Stimulated activated CD8-positive, alpha-beta memory T cell treated with anti-CD3 and anti-CD28 coated beads, Interleukin-12 subunit alpha, Interleukin-12 subunit beta, amount 100 ng/mL, for 4 hours (primary cell): Measurements from ENCODE around the gene DNAI1.

Experiments
- DNase-seq: peaks from one replicate; pipeline ENCODE4 v3.0.0-alpha.2; 2020; ENCODE audit warnings: low read depth

Gene DNAI1

DNA sequence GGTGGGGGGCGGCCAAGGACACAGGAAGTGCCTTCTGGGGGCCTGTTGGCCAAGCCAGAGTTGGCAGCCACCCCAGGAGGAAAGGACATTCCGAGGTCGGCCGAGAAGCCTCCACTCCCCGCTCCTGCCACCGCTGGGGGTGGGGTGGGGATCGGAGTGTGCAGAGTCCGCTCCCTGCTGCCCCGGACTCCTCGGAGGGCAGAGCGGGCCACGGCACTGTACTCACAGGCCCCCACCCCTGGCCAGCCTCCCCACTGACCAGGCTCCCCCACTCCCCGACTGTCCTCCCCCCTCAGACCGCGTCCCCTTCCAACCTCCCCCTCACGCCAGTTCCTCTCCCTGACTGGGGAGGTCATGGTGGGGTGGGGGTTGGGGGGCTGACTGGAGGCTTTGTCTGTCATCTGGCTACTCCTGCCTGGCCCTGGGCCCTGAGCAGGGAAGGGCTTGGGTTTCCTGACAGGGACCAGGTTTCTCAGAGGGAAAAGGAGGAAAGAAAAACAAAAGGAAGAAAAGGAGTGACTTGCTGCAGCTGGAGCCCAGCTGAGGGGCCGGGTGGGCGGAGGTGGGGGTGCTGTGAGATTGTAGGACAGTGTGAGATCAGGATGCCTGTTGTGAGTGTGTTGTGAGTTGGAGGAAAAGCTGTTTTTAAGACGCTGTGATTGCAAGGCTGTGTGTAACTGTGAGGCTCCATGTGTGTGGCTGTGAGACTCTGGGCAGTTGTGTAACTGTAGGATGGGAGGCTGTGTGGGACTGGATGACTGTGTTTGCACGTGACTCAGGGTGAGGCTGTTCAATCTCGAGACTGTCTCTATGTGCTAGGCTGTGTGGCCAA is 101.2 kb downstream of the DNAI1 start:
- no peak for DNase-seq

DNA sequence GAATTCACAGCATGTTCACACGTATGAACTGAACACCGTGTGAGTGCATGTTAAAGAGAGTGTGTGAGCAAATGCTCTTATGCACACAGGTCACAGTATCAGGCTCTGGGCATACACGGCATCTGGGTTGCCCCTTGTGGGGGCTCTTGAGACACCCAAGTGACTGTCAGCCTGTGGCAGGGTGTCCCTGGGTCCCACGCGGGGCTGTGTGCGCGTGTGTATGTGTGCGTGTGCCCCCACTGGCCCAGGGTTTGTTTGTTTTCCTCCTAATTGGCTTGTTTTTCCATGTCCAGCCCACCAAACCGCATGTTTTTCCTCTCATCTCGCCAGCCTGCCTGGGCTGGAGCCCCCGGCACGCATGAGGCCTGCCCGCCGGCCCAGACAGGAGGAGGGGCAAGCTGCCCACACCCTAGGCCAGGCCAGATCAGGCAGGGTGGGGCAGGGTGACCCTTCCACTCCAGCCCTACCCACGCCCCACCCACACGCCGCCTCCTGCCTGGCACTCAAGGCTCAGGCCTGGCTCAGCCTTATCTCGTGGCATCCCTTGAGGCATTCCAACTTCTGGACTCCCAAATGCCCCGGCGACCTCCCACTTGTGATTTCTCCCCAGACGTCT is 102.1 kb downstream of the DNAI1 start:
- DNase-seq = no peak

DNA sequence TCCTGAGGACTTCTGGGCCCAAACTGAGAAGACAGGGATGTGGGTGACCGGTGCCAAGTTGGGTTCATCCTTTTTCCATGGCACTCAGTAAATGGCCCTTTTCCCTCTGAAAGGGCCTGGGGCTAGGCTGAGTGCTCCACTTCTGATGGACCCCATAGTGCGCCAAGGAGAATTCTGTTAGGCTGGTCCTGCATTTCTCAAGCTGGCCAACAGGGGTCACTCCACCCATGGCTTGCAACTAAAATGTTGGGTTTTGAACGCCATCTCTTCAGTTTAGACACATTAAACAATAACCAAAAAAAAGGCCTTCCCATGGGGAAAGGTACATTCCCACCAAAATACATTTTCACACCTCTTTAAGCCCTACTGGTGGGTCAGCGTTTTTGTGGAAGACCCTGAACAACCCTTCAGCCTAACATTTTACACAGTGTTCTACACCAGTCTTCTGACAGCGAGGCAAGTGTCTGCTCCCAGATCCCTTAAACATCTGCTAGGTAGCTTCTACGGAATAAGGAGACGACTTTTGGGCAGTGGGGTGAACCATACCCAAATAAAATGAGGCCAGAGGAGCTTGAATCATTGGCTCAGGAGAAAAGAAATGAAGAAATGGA is 103.6 kb downstream of the DNAI1 start:
- DNase-seq = no peak

DNA sequence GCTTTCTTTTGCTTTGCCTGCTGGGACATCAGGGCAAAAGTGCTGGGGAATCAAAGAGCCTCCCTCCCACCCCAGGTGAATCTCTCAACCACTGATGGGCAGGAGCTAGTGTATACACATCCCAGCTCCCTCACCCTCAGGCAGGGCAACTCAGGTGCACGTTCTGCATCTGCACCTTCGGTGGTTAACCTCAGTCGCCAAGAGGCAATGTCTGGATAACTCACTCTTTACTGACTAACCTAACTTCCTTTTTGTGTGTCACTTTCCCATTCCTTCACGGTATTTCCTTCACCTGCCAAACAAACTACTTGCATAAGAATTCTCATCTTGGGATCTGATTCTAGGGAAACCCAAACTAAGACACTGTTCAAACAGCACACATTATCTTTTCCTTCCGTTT is 104.7 kb downstream of the DNAI1 start:
- no peak for DNase-seq

DNA sequence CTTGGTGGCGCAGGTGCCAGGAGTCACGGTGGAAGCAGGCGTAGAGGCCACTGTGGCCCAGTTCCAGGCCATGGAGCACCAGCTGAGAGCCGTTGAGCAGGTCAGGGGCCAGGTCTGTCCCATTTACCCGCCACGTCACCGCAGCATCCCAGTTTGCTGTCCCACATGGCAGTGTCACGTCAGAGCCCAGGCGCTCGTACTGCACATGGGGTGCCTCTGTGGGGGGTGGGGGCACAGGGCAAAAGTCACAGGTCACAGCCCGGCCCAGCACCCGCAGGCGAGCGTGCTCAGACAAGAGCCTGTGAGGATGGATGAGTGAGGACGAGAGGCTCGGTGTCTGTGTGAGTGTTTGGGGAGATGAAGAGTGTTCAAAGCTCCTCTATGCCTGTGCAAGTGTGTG is 106.0 kb downstream of the DNAI1 start:
- DNase-seq = no peak

DNA sequence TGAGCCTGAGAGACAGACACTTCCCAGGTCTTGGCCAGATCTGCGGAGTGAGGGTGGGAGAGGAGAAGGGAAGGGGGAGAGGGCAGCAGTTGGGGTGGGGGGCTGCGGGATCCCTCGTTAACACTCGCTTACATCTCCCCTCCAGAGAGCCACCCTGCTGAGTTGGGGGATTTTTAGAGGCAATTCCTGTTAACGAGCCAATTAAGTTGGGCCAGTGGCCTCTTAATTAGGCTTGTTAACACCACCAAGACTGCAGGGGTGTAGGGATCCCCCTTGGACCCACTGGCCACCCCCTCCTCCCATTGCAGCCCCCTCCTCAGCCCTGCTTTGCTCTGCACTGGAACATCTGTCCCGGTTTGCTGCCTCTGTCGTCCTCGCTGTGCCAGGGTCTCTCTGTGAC is 107.3 kb downstream of the DNAI1 start:
- no peak for DNase-seq

DNA sequence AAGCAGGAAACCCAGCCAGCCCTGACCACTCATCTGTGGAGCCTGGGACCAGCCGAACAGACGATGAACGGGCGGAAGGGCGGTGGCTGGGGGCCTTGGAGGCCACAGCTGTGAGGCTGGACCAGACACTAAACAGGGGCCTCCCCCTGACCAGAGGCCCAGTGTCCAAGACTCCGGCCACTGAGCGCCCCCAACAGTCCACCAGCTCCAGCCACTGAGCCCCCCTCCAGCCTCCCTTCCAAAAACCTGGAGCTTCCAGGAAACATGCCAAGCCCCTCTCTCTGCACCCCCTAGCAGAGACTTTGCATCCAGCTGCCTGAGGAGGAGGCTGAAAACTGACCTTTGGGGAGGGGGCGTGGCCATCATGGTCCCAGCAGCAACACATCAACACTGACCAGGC is 107.7 kb downstream of the DNAI1 start:
- DNase-seq = no peak

DNA sequence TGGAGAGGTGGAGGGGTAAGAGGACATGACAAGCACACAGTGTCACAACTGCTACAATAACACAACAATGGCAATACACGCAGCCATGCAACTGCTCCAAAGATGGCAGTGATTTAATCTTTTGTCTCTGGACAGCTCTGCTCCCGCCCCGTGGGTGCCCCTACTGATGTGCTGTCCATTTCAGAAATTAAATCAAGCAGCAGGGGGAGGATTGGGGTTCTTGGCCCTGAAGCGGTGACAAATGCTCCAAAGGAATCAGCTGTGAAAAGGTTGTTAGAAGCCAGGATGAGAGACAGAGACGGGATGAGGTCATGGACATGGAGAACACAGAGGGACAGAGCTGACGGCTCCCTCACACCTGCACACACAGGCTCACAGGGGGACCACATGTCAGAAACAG is 108.4 kb downstream of the DNAI1 start:
- no peak for DNase-seq

DNA sequence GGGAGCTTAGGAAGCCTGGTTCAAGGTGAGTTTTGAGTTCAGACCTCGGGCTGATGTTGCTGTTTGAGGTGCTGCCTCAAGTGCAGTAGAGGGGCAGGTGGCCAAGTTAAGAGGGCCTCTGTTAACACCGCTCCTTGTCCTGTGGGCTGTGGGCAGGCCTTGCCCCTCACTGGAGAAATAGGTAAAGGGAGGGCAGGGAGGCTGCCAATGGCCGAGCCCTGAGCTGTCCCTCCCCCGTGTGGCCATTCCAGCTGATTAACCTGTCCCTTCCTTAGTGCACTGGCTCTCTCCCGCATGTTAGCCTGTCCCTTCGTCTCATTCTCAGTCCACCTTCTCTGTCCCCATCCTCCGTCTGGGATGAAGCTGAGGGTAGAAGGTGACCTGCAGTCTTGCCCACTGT is 109.5 kb downstream of the DNAI1 start:
- DNase-seq = no peak

DNA sequence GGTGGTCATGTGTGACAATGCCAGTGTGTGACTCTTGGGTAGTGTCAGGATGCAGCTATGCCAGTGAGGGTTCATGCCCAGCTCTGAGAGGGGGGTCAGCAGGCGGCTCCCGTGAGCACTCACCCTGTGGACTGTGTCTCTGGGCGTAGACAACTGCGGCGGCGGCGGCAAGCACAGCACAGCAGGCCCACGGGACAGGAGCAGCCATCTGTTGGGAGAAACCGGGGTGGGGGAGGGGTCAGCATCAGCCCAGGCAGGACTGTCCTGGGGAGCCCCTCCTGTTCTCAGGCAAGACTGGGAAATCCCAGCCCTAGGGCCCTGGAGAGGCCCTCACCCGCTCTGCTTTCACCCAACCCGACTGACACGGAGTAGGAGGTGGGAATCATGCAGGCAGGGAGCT is 110.2 kb downstream of the DNAI1 start:
- DNase-seq = no peak

DNA sequence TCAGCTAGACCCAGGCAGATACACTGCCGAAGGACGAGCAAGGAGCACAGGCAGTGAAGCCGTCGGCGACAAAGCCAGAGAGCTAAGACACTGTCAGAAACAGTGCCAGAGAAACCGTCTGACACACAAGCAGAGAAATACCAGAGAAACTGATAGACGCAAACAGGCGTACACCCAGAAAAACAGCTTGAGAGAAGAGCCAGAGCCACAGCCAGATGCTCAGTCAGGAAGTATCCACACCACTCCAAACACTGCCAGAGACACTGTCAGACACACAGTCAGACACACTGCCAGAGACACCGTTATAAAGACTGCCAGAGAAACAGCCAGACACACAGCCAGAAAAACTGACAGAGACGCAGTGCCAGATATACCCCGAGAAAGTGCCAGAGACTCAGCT is 111.8 kb downstream of the DNAI1 start:
- no peak for DNase-seq
